Kidney (tissue), 14 donors: Measurements from ENCODE around the gene MACROD2. TPM values are rescaled to one million over a fixed set of nuclear protein-coding genes. Genes with fewer than 3 reads are reported as not detected.

Source experiments
- DNase-seq, 5 donors: peaks; one replicate each; pipeline ENCODE4 v3.0.0-alpha.2; 2013 to 2020
- FAIRE-seq: peaks from 2 replicates; lab custom pipeline; 2012; peaks lifted over from hg19 to GRCh38; lab: Jason Lieb, UNC
- H3K27ac ChIP-seq, 2 donors: one replicate each; pipeline ENCODE4 v1.7.0; 2013; ENCODE audit warnings: low read depth in 2 of 2, low read length in 2 of 2, inconsistent platforms in 1 of 2
- H3K27me3 ChIP-seq: one replicate; pipeline ENCODE4 v1.7.1; 2013; ENCODE audit warnings: low read length, inconsistent platforms; ENCODE audit not compliant: control insufficient read depth, insufficient read depth
- H3K36me3 ChIP-seq, 3 donors: one replicate each; pipeline versions ENCODE4 v1.7.0 to v1.7.1; 2013; ENCODE audit warnings: low read length in 3 of 3, control low read depth in 1 of 3, inconsistent platforms in 1 of 3; ENCODE audit not compliant: insufficient read depth in 3 of 3, control insufficient read depth in 2 of 3
- H3K4me1 ChIP-seq, 3 donors: one replicate each; pipeline versions ENCODE4 v1.7.0 to v1.7.1; 2013; ENCODE audit warnings: low read length in 3 of 3, inconsistent platforms in 1 of 3, low read depth in 1 of 3; ENCODE audit not compliant: control insufficient read depth in 2 of 3, insufficient read depth in 2 of 3
- H3K4me3 ChIP-seq, 3 donors: one replicate each; pipeline versions ENCODE4 v1.7.0 to v1.8.1; 2013; ENCODE audit warnings: low read length in 3 of 3, control low read depth in 1 of 3, inconsistent platforms in 1 of 3
- H3K9ac ChIP-seq, 3 donors: one replicate each; pipeline versions ENCODE4 v1.7.0 to v1.7.1; 2013; ENCODE audit warnings: low read length in 3 of 3, control low read depth in 1 of 3, inconsistent platforms in 1 of 3
- H3K9me3 ChIP-seq, 3 donors: one replicate each; pipeline versions ENCODE4 v1.7.0 to v1.7.1; 2013; ENCODE audit warnings: low read length in 3 of 3, control low read depth in 1 of 3, inconsistent platforms in 1 of 3; ENCODE audit not compliant: control insufficient read depth in 2 of 3, insufficient read depth in 1 of 3
- intact Hi-C: fragments of 100-400 bp; cut with DNase I; formaldehyde crosslinking; loops from one replicate; pipeline ENCODE4 v1.11.1; 2022
- polyA plus RNA-seq: library from polyadenylated mRNA; stranded (reverse); fragments of 350-450 nt; fragmentation: Illumina TruSeq; extraction: RNeasy Lipid Tissue Mini Kit (QIAGEN cat#74804); gene quantifications from one replicate; pipeline ENCODE4 v1.2.3, GENCODE V29; 2014; ENCODE audit warnings: low read depth, low replicate concordance; ENCODE audit not compliant: insufficient read depth
- total RNA-seq: library from RNA; stranded (reverse); fragmentation: NEBNext Ultra II Directional; extraction: Animal tissue kit (Norgen Biotek cat#: 25700); gene quantifications from one replicate; pipeline ENCODE4 v1.2.1, GENCODE V29; 2021
- TF ChIP-seq, protein P1 (sequence below): IDR thresholded peaks from 3 replicates; pipeline ENCODE4 v1.5.1; 2012; ENCODE audit warnings: mild to moderate bottlenecking, moderate library complexity, borderline replicate concordance; ENCODE audit not compliant: insufficient read depth; ENCODE audit errors: extremely low read depth
- donor health status: control.
- donor health status: control.
- donor health status: control.
- donor health status: control.
- donor health status: control.
- donor health status: DM: yes; HTN: yes; CAD: no.
- donor health status: Normal renal cell carcinoma (clear cell type).

Gene MACROD2
- total and polyA plus RNA-seq, 2 donors from 2014 or later = 3.0 to 10.0 TPM

- FAIRE-seq (no peak), DNase-seq (no peak)
- no peaks in the 10 kb centered on the region for H3K4me1 ChIP-seq
- H3K36me3 ChIP-seq = no peaks in the 10 kb centered on the region
- TF ChIP-seq, protein P1, sequence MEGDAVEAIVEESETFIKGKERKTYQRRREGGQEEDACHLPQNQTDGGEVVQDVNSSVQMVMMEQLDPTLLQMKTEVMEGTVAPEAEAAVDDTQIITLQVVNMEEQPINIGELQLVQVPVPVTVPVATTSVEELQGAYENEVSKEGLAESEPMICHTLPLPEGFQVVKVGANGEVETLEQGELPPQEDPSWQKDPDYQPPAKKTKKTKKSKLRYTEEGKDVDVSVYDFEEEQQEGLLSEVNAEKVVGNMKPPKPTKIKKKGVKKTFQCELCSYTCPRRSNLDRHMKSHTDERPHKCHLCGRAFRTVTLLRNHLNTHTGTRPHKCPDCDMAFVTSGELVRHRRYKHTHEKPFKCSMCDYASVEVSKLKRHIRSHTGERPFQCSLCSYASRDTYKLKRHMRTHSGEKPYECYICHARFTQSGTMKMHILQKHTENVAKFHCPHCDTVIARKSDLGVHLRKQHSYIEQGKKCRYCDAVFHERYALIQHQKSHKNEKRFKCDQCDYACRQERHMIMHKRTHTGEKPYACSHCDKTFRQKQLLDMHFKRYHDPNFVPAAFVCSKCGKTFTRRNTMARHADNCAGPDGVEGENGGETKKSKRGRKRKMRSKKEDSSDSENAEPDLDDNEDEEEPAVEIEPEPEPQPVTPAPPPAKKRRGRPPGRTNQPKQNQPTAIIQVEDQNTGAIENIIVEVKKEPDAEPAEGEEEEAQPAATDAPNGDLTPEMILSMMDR = no peak
- intact Hi-C loops = no loop called here
- no peak overlapping the region for H3K4me3 ChIP-seq
- H3K9me3 ChIP-seq = no peaks in the 10 kb centered on the region
- H3K9ac ChIP-seq = no peak overlapping the region
- H3K27me3 ChIP-seq = no peaks in the 10 kb centered on the region
- H3K27ac ChIP-seq = no peak overlapping the region
Observed at GRCh38 chr20:15582146-15582760, 1586.9 kb downstream of the MACROD2 start.

GRCh38 chr20:15584507-15584906 is 1589.2 kb downstream of the MACROD2 start:
- no peak for DNase-seq
- Histone ChIP-seq H3K4me3 (no peak overlapping the region), H3K27ac (no peak overlapping the region), H3K36me3 (no peaks in the 10 kb centered on the region), H3K27me3 (no peaks in the 10 kb centered on the region), H3K4me1 (no peaks in the 10 kb centered on the region), H3K9me3 (no peaks in the 10 kb centered on the region), H3K9ac (no peak overlapping the region)
- TF ChIP-seq, protein P1 = no peak
- intact Hi-C loops = no loop called here
- no peak for FAIRE-seq

- no peaks in the 10 kb centered on the region for H3K36me3 ChIP-seq
- intact Hi-C loops = no loop called here
- FAIRE-seq = no peak
Observed at GRCh38 chr20:15593081-15593480, 1597.8 kb downstream of the MACROD2 start.

More at GRCh38 chr20:15593081-15593480, 1597.8 kb downstream of the MACROD2 start:
- Histone ChIP-seq H3K4me3 (no peak overlapping the region), H3K9me3 (no peaks in the 10 kb centered on the region), H3K4me1 (no peaks in the 10 kb centered on the region), H3K9ac (no peak overlapping the region), H3K27me3 (no peaks in the 10 kb centered on the region), H3K27ac (no peak overlapping the region)
- no peak for DNase-seq
- TF ChIP-seq, protein P1 = no peak
